SK-N-SH (cell line): ENCODE measurements around the gene ARHGEF7. TPM values are rescaled to one million over a fixed set of nuclear protein-coding genes. Genes with fewer than 3 reads are reported as not detected.

ENCODE experiments used
- CTCF ChIA-PET: fragments of 300-600, 350-600 bp; formaldehyde crosslinking; extraction: SDS; loops from one replicate; lab custom pipeline; 2021; lab: Yijun Ruan, JAX
- POLR2A ChIA-PET: fragments of 350-600 bp; sonication (Branson Sonifier 250); formaldehyde crosslinking; extraction: SDS; loops from one replicate; lab custom pipeline; 2020; ENCODE audit warnings: antibody characterized with exemption, inconsistent platforms; lab: Yijun Ruan, JAX
- DNase-seq: peaks from one replicate; pipeline ENCODE4 v3.0.0; 2012
- H2AFZ ChIP-seq: fragments of 200-600 bp; sonication (generic); 2 replicates; pipeline ENCODE4 v1.8.1; 2016; ENCODE audit warnings: antibody characterized with exemption, mild to moderate bottlenecking, low read depth
- H3F3A ChIP-seq: fragments of 200-600 bp; sonication (generic); replicated peaks from 2 replicates; pipeline ENCODE3; 2016; ENCODE audit warnings: antibody characterized with exemption, mild to moderate bottlenecking; ENCODE audit not compliant: insufficient read depth
- H3K27ac ChIP-seq, 2 experiments: fragments of 200-500 bp in 1 of 2; fragments of 200-600 bp in 1 of 2; sonication (Bioruptor generic) in 1 of 2; sonication (generic), shearing (Covaris generic) in 1 of 2; 2 replicates each; pipeline versions ENCODE4 v1.5.1 to v1.6.1; 2014 to 2016; ENCODE audit warnings: low read depth in 2 of 2, inconsistent platforms in 1 of 2, low read length in 1 of 2, mild to moderate bottlenecking in 1 of 2, mixed read lengths in 1 of 2
- H3K27me3 ChIP-seq: fragments of 200-600 bp; sonication (generic), shearing (Covaris generic); 2 replicates; pipeline ENCODE4 v1.6.1; 2016; ENCODE audit warnings: mixed run types; ENCODE audit not compliant: insufficient read depth
- H3K36me3 ChIP-seq, 2 experiments: fragments of 200-500 bp in 1 of 2; fragments of 200-600 bp in 1 of 2; sonication (Bioruptor generic) in 1 of 2; sonication (generic) in 1 of 2; replicated peaks in 1 of 2; 2 replicates each; pipeline versions ENCODE3 to v1.5.1; 2014 to 2016; ENCODE audit warnings: low read length in 1 of 2, mild to moderate bottlenecking in 1 of 2; ENCODE audit not compliant: insufficient read depth in 2 of 2, control insufficient read depth in 1 of 2
- H3K4me1 ChIP-seq, 2 experiments: fragments of 200-500 bp in 1 of 2; fragments of 200-600 bp in 1 of 2; sonication (Bioruptor generic) in 1 of 2; sonication (generic), shearing (Covaris generic) in 1 of 2; 2 replicates each; pipeline versions ENCODE4 v1.5.1 to v1.6.1; 2014 to 2016; ENCODE audit warnings: low read depth in 1 of 2, low read length in 1 of 2, mixed run types in 1 of 2; ENCODE audit not compliant: insufficient read depth in 2 of 2, control insufficient read depth in 1 of 2
- H3K4me2 ChIP-seq: fragments of 200-600 bp; sonication (generic), shearing (Covaris generic); 2 replicates; pipeline ENCODE4 v1.6.1; 2017; ENCODE audit warnings: mixed run types
- H3K4me3 ChIP-seq, 2 experiments: fragments of 200-500 bp in 1 of 2; fragments of 200-600 bp in 1 of 2; sonication (Bioruptor generic) in 1 of 2; sonication (generic), shearing (Covaris generic) in 1 of 2; 2 replicates each; pipeline versions ENCODE4 v1.5.1 to v1.8.1; 2014 to 2016; ENCODE audit warnings: low read depth in 2 of 2, inconsistent platforms in 1 of 2, low read length in 1 of 2, mild to moderate bottlenecking in 1 of 2, mixed read lengths in 1 of 2, moderate library complexity in 1 of 2
- H3K79me2 ChIP-seq: fragments of 200-600 bp; sonication (generic); 2 replicates; pipeline ENCODE4 v1.8.1; 2017; ENCODE audit warnings: mild to moderate bottlenecking; ENCODE audit not compliant: insufficient read depth
- H3K9ac ChIP-seq: fragments of 200-600 bp; sonication (generic); 2 replicates; pipeline ENCODE4 v1.6.1; 2017; ENCODE audit warnings: mixed run types
- H3K9me2 ChIP-seq: fragments of 200-600 bp; sonication (generic); 2 replicates; pipeline ENCODE4 v1.6.1; 2017; ENCODE audit warnings: mixed run types
- H3K9me3 ChIP-seq: fragments of 200-600 bp; sonication (generic); 2 replicates; pipeline ENCODE4 v1.6.1; 2017; ENCODE audit warnings: mixed run types, mild to moderate bottlenecking, moderate library complexity
- H4K20me1 ChIP-seq: fragments of 200-600 bp; sonication (generic); 2 replicates; pipeline ENCODE4 v1.6.1; 2017; ENCODE audit warnings: mild to moderate bottlenecking, mixed run types; ENCODE audit not compliant: insufficient read depth
- EZH2phosphoT487 ChIP-seq: fragments of 200-600 bp; sonication (generic); IDR thresholded peaks from 2 replicates; pipeline ENCODE4 v1.6.1; 2017; ENCODE audit warnings: low read depth, mixed run types, mild to moderate bottlenecking, antibody characterized with exemption, moderate library complexity, borderline replicate concordance
- GABPA ChIP-seq: IDR thresholded peaks from 2 replicates; pipeline ENCODE4 v1.4.0; 2012; ENCODE audit warnings: low read depth, mild to moderate bottlenecking
- IRF3 ChIP-seq: fragments of 150-350 bp; IDR thresholded peaks from 2 replicates; pipeline ENCODE4 v1.6.1; 2016; ENCODE audit warnings: mild to moderate bottlenecking, low read depth, low read length
- MAX ChIP-seq: IDR thresholded peaks from 2 replicates; pipeline ENCODE4 v1.4.0; 2012; ENCODE audit warnings: low read depth
- NFIC ChIP-seq: IDR thresholded peaks from 2 replicates; pipeline ENCODE4 v1.4.0; 2012; ENCODE audit warnings: borderline replicate concordance
- NRF1 ChIP-seq: IDR thresholded peaks from 2 replicates; pipeline ENCODE4 v1.6.1; 2012; ENCODE audit warnings: low read depth, mild to moderate bottlenecking, low read length
- RCOR1 ChIP-seq: fragments of 150-350 bp; IDR thresholded peaks from 2 replicates; pipeline ENCODE4 v1.6.1; 2017; ENCODE audit warnings: antibody characterized with exemption, low read length
- RFX5 ChIP-seq: IDR thresholded peaks from 2 replicates; pipeline ENCODE4 v1.6.1; 2012; ENCODE audit warnings: mild to moderate bottlenecking, improper control_type of control experiment, low read length
- RXRA ChIP-seq: IDR thresholded peaks from 2 replicates; pipeline ENCODE4 v1.4.0; 2012; ENCODE audit warnings: low read depth, mild to moderate bottlenecking, borderline replicate concordance
- SMC3 ChIP-seq: IDR thresholded peaks from 2 replicates; pipeline ENCODE4 v1.6.1; 2012; ENCODE audit warnings: low read depth, low read length, improper control_type of control experiment
- TAF1 ChIP-seq: IDR thresholded peaks from 2 replicates; pipeline ENCODE4 v1.6.1; 2012; ENCODE audit warnings: low read depth, mild to moderate bottlenecking, low read length, moderate library complexity, borderline replicate concordance
- USF1 ChIP-seq: IDR thresholded peaks from 2 replicates; pipeline ENCODE4 v1.4.0; 2012; ENCODE audit warnings: low read depth, borderline replicate concordance
- YY1 ChIP-seq: IDR thresholded peaks from 2 replicates; pipeline ENCODE4 v1.4.0; 2012; ENCODE audit warnings: low read depth, mild to moderate bottlenecking
- ZBTB33 ChIP-seq: IDR thresholded peaks from 2 replicates; pipeline ENCODE4 v1.4.0; 2012; ENCODE audit warnings: low read depth, borderline replicate concordance
- WGBS: methylation state at CpG from one replicate; pipeline ENCODE4 v1.1.6; 2017; ENCODE audit warnings: low lambda C conversion rate; 5-methylcytosine and 5-hydroxymethylcytosine counted together
- polyA plus RNA-seq, 3 experiments: library from polyadenylated mRNA; depleted of rRNA; stranded (reverse); fragments of >200 nt; gene quantifications; 2 replicates each; pipeline ENCODE4 v1.2.3, GENCODE V29; 2012

The ARHGEF7 gene
- polyA plus RNA-seq, 1 of the 3 experiments (the other 2 are of a cell fraction) = 21.6 TPM

GRCh38 chr13:111160648-111161047 is 45.5 kb downstream of the ARHGEF7 start:
- H2AFZ ChIP-seq = no peak overlapping the region
- peaks cover 97% of the 10 kb centered on the region for H3K79me2 ChIP-seq
- no peak overlapping the region for H3K9ac ChIP-seq
- DNase-seq = no peak
- 100% methylated on average over 3 of the region's 3 CpGs for WGBS
- no peaks in the 10 kb centered on the region for H3K9me3 ChIP-seq
- H3K27ac ChIP-seq = no peak overlapping the region
- no peak overlapping the region for H3K4me2 ChIP-seq
- TF ChIP-seq USF1 (no peak), ZBTB33 (no peak), EZH2phosphoT487 (no peak), SMC3 (no peak), IRF3 (no peak), RCOR1 (no peak), TAF1 (no peak)
- H3K4me3 ChIP-seq = no peak overlapping the region
- H4K20me1 ChIP-seq = peaks cover 52% of the 10 kb centered on the region
- H3F3A ChIP-seq = no peaks in the 10 kb centered on the region
- H3K36me3 ChIP-seq = peaks cover 33 to 39% of the 10 kb centered on the region in 2 experiments
- ChIA-PET CTCF (interaction anchor here (0.7 to 1.7 kb wide), 2 partner anchors 14 to 105 kb away, joined by 3 to 7 read pairs; no protein-coding TSS in a partner anchor), POLR2A (no interaction called here)
- no peaks in the 10 kb centered on the region for H3K27me3 ChIP-seq
- peaks cover 0 to 2% of the 10 kb centered on the region in 2 experiments; a peak in 2 of 4 replicates for H3K4me1 ChIP-seq
- H3K9me2 ChIP-seq = no peaks in the 10 kb centered on the region

- WGBS = 95% methylated on average over 5 of the region's 5 CpGs
- H4K20me1 ChIP-seq = peaks cover 62% of the 10 kb centered on the region
Measured at GRCh38 chr13:111161601-111162600, 46.8 kb downstream of the ARHGEF7 start.

More at GRCh38 chr13:111161601-111162600, 46.8 kb downstream of the ARHGEF7 start:
- no peak overlapping the region for H3K9ac ChIP-seq
- H2AFZ ChIP-seq = no peak overlapping the region
- no peak overlapping the region for H3K27ac ChIP-seq
- DNase-seq = no peak
- no peaks in the 10 kb centered on the region for H3K9me2 ChIP-seq
- H3K36me3 ChIP-seq = peaks cover 33 to 39% of the 10 kb centered on the region in 2 experiments
- H3K9me3 ChIP-seq = no peaks in the 10 kb centered on the region
- H3K27me3 ChIP-seq = no peaks in the 10 kb centered on the region
- POLR2A ChIA-PET = no interaction called here
- H3K4me2 ChIP-seq = no peak overlapping the region
- no peaks in the 10 kb centered on the region; a peak in 1 of 4 replicates for H3K4me1 ChIP-seq
- no peaks in the 10 kb centered on the region for H3F3A ChIP-seq
- no peak for TF ChIP-seq NRF1
- no peak for TF ChIP-seq SMC3
- TF ChIP-seq MAX = no peak
- TF ChIP-seq EZH2phosphoT487 = no peak
- TF ChIP-seq RFX5 = no peak
- TF ChIP-seq NFIC = no peak
- TF ChIP-seq YY1 = no peak
- no peak for TF ChIP-seq RXRA
- TF ChIP-seq GABPA = no peak
- TF ChIP-seq, all 33 proteins: peak for 0
- H3K4me3 ChIP-seq = no peak overlapping the region
- CTCF ChIA-PET = interaction anchor here (1.0 to 1.7 kb wide), 4 partner anchors 9 to 94 kb away, joined by 3 to 7 read pairs (median 3); no protein-coding TSS in a partner anchor
- peaks cover 97% of the 10 kb centered on the region for H3K79me2 ChIP-seq
